ENCODE measurements around the gene ITSN2. TPM values are rescaled to one million over a fixed set of nuclear protein-coding genes. Genes with fewer than 3 reads are reported as not detected.

The ITSN2 gene
- total RNA-seq, 1 donor from 2014 or later, result 10.4 TPM

DNA sequence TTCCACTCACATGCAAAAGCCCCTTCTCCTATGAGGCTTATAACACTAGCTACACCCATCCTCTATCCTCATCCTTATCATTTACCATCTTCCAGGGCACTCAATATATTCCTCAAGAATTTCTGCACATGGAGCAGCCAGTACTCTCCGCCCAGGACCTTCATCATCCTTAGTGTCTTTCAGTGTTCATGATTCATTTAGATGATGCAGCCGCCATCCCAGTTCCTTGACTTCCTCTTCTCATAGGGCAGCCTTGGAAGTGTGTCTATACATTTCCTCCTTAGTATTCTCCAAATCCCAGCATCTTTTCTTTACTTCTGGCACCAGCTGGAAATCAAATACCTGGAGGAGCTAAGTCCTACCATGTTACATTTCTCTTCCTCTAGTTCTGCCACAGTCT, 3.0 kb upstream of the ITSN2 start:
- H3K9ac ChIP-seq, result no peak overlapping the region
- H3K79me2 ChIP-seq (ENCODE audit: low read depth), result no peaks in the 10 kb centered on the region
- no peaks in the 10 kb centered on the region for H3K9me3 ChIP-seq (ENCODE audit: low read depth)
- H3F3A ChIP-seq (ENCODE audit: low read depth), result no peaks in the 10 kb centered on the region
- Mint-ChIP-seq H3K4me3 (no peak overlapping the region), H3K27ac (no peak overlapping the region), H3K4me1 (peaks cover 4% of the 10 kb centered on the region), H3K36me3 (peaks cover 4% of the 10 kb centered on the region), H3K9me3 (no peaks in the 10 kb centered on the region), H3K27me3 (ENCODE audit: insufficient read depth, low read depth) (peaks cover 11% of the 10 kb centered on the region)
- no peaks in the 10 kb centered on the region for H3K36me3 ChIP-seq
- TF ChIP-seq EZH2 (IDR thresholded peaks at IDR 0.05) (no peak), EZH2phosphoT487 (IDR thresholded peaks at IDR 0.05) (no peak)
- TF ChIP-seq, protein P1, sequence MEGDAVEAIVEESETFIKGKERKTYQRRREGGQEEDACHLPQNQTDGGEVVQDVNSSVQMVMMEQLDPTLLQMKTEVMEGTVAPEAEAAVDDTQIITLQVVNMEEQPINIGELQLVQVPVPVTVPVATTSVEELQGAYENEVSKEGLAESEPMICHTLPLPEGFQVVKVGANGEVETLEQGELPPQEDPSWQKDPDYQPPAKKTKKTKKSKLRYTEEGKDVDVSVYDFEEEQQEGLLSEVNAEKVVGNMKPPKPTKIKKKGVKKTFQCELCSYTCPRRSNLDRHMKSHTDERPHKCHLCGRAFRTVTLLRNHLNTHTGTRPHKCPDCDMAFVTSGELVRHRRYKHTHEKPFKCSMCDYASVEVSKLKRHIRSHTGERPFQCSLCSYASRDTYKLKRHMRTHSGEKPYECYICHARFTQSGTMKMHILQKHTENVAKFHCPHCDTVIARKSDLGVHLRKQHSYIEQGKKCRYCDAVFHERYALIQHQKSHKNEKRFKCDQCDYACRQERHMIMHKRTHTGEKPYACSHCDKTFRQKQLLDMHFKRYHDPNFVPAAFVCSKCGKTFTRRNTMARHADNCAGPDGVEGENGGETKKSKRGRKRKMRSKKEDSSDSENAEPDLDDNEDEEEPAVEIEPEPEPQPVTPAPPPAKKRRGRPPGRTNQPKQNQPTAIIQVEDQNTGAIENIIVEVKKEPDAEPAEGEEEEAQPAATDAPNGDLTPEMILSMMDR (IDR thresholded peaks at IDR 0.05), result no peak
- H4K20me1 ChIP-seq (ENCODE audit: low read depth), result no peaks in the 10 kb centered on the region
- no peak for DNase-seq (ENCODE audit: low spot score)
- H3K4me3 ChIP-seq, result no peak overlapping the region
- H3K4me1 ChIP-seq, result peaks cover 4% of the 10 kb centered on the region
- H3K27ac ChIP-seq, result no peak overlapping the region
- H2AFZ ChIP-seq (replicated peaks), result no peak overlapping the region
- no peak overlapping the region for H3K4me2 ChIP-seq
- peaks cover 27% of the 10 kb centered on the region for H3K27me3 ChIP-seq

DNA sequence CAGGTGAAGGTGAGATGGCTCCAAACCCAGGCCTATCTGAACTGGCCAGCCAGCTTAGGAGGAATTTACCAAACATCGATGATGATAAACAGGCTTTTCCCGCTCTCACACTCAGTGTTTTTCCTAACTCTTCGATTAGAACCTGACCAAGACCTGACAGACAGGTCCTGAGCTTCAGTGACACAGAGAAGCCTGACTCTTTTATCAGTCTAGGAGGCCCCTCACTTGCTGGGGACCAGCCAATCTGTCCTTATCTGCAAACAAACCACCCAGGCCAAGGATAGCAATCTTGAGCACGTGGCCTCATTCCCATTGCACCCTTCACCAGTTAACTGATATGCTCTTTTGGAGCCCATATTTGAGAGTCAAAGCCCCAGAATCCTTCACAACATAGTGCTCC, 1.9 kb upstream of the ITSN2 start:
- Histone ChIP-seq H3K4me1 (peaks cover 4% of the 10 kb centered on the region), H3F3A (ENCODE audit: low read depth) (no peaks in the 10 kb centered on the region), H3K79me2 (ENCODE audit: low read depth) (no peaks in the 10 kb centered on the region), H3K4me3 (no peak overlapping the region), H3K36me3 (no peaks in the 10 kb centered on the region), H3K27ac (no peak overlapping the region), H3K9ac (no peak overlapping the region), H3K4me2 (no peak overlapping the region), H3K27me3 (peaks cover 30% of the 10 kb centered on the region), H2AFZ (replicated peaks) (no peak overlapping the region), H4K20me1 (ENCODE audit: low read depth) (no peaks in the 10 kb centered on the region), H3K9me3 (ENCODE audit: low read depth) (no peaks in the 10 kb centered on the region)
- Mint-ChIP-seq H3K27me3 (ENCODE audit: insufficient read depth, low read depth) (peaks cover 11% of the 10 kb centered on the region), H3K27ac (no peak overlapping the region), H3K9me3 (no peaks in the 10 kb centered on the region), H3K4me3 (peak overlapping the region; percentile 68), H3K4me1 (peaks cover 4% of the 10 kb centered on the region), H3K36me3 (peaks cover 4% of the 10 kb centered on the region)
- no peak for DNase-seq (ENCODE audit: low spot score)
- no peak for TF ChIP-seq EZH2 (IDR thresholded peaks at IDR 0.05)
- no peak for TF ChIP-seq EZH2phosphoT487 (IDR thresholded peaks at IDR 0.05)
- TF ChIP-seq, protein P1 (IDR thresholded peaks at IDR 0.05), result no peak

DNA sequence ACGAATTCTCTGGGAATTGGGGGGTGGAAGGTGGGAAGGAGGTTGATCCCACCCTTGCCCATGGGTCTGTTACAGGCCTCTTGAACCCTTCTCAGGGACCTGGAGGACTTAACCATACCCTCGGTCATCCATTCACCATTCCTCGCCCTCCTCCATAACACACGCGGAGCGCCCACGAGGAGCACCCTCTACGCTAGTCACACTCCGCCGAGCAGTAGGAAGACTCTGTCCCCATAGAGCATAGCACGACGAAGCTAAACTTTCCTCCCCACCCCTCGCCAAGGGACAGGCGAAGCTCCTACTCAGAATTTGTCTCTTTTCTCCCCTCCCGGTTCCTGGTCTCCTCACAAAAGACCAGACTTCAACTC, 611 bp upstream of the ITSN2 start:
- H3K9me3 ChIP-seq (ENCODE audit: low read depth), result no peaks in the 10 kb centered on the region
- H3K27ac ChIP-seq, result no peak overlapping the region
- H3K79me2 ChIP-seq (ENCODE audit: low read depth), result no peaks in the 10 kb centered on the region
- H3K4me2 ChIP-seq, result peak overlapping the region; percentile 92
- H3F3A ChIP-seq (ENCODE audit: low read depth), result no peaks in the 10 kb centered on the region
- peak overlapping the region; percentile 95 for H2AFZ ChIP-seq (replicated peaks)
- H3K36me3 ChIP-seq, result no peaks in the 10 kb centered on the region
- H3K4me1 Mint-ChIP-seq, result peaks cover 4% of the 10 kb centered on the region
- peaks cover 6% of the 10 kb centered on the region for H3K36me3 Mint-ChIP-seq
- DNase-seq (ENCODE audit: low spot score), result no peak
- peaks cover 4% of the 10 kb centered on the region for H3K4me1 ChIP-seq
- peak overlapping the region; percentile 78 for H3K27ac Mint-ChIP-seq
- H3K4me3 Mint-ChIP-seq, result peak overlapping the region; percentile 88
- H3K9me3 Mint-ChIP-seq, result no peaks in the 10 kb centered on the region
- H4K20me1 ChIP-seq (ENCODE audit: low read depth), result no peaks in the 10 kb centered on the region
- TF ChIP-seq EZH2phosphoT487 (IDR thresholded peaks at IDR 0.05) (peak; percentile 15), EZH2 (IDR thresholded peaks at IDR 0.05) (no peak)
- TF ChIP-seq, protein P1 (IDR thresholded peaks at IDR 0.05), result no peak
- peaks cover 9% of the 10 kb centered on the region for H3K27me3 Mint-ChIP-seq (ENCODE audit: insufficient read depth, low read depth)
- no peak overlapping the region for H3K9ac ChIP-seq
- peak overlapping the region; percentile 78 for H3K4me3 ChIP-seq
- H3K27me3 ChIP-seq, result peaks cover 30% of the 10 kb centered on the region

All from neural progenitor cell (in vitro differentiated cells).